SK-N-SH treated with all-trans-retinoic acid at 6 μM for 48 hours (cell line): ENCODE data around the gene TTPAL.

Experiments
- ATAC-seq: fragments of 200-7000 bp; cut with Tn5 transposase; 3 replicates; pipeline ENCODE4 v1.9.1; 2020; ENCODE audit warnings: mild to moderate bottlenecking, moderate library complexity
- ARNTL ChIP-seq: fragments of 450-650 bp; formaldehyde crosslinking; IDR thresholded peaks from 2 replicates; pipeline ENCODE4 v1.5.0; 2020; ENCODE audit warnings: low read depth, mild to moderate bottlenecking, moderate library complexity, borderline replicate concordance
- BACH2 ChIP-seq: fragments of 250-450 bp; sonication (Bioruptor Pico); IDR thresholded peaks from 2 replicates; pipeline ENCODE4 v1.9.0; 2021; ENCODE audit warnings: mild to moderate bottlenecking, borderline replicate concordance
- CSDC2 ChIP-seq: fragments of 250-450 bp; sonication (Bioruptor Pico); IDR thresholded peaks from 2 replicates; pipeline ENCODE4 v1.5.0; 2020; ENCODE audit warnings: mild to moderate bottlenecking, moderate library complexity
- ESRRG ChIP-seq: fragments of 250-450 bp; sonication (Bioruptor Pico); IDR thresholded peaks from 2 replicates; pipeline ENCODE4 v1.6.1; 2021; ENCODE audit warnings: mild to moderate bottlenecking
- GLIS3 ChIP-seq: fragments of 250-450 bp; sonication (Bioruptor Pico); IDR thresholded peaks from 2 replicates; pipeline ENCODE4 v1.5.0; 2020; ENCODE audit warnings: mild to moderate bottlenecking, moderate library complexity
- ISL1 ChIP-seq: fragments of 250-450 bp; sonication (Bioruptor Pico); IDR thresholded peaks from 2 replicates; pipeline ENCODE4 v2.1.2; 2022; ENCODE audit warnings: mild to moderate bottlenecking, moderate library complexity
- OSR1 ChIP-seq: fragments of 250-450 bp; sonication (Bioruptor Pico); IDR thresholded peaks from 2 replicates; pipeline ENCODE4 v1.8.0; 2022; ENCODE audit warnings: moderate library complexity, mild to moderate bottlenecking, inconsistent platforms
- PPARA ChIP-seq: fragments of 250-450 bp; sonication (Bioruptor Pico); IDR thresholded peaks from 2 replicates; pipeline ENCODE4 v1.5.0; 2020; ENCODE audit warnings: mild to moderate bottlenecking, borderline replicate concordance
- SNAI2 ChIP-seq: fragments of 250-450 bp; sonication (Bioruptor Pico); IDR thresholded peaks from 2 replicates; pipeline ENCODE4 v1.5.0; 2020; ENCODE audit warnings: mild to moderate bottlenecking, moderate library complexity
- TCF4 ChIP-seq: fragments of 250-450 bp; sonication (Bioruptor Pico); IDR thresholded peaks from 2 replicates; pipeline ENCODE4 v1.8.0; 2021; ENCODE audit warnings: mild to moderate bottlenecking, moderate library complexity, borderline replicate concordance
- TOX ChIP-seq: fragments of 250-450 bp; sonication (Bioruptor Pico); IDR thresholded peaks from 2 replicates; pipeline ENCODE4 v1.8.0; 2021; ENCODE audit warnings: mild to moderate bottlenecking, moderate library complexity, borderline replicate concordance
- ZC3H10 ChIP-seq: fragments of 250-450 bp; sonication (Bioruptor Pico); IDR thresholded peaks from 2 replicates; pipeline ENCODE4 v1.5.1; 2021; ENCODE audit warnings: mild to moderate bottlenecking, moderate library complexity
- ZFP3 ChIP-seq: fragments of 250-450 bp; sonication (Bioruptor Pico); IDR thresholded peaks from 2 replicates; pipeline ENCODE4 v1.5.0; 2020; ENCODE audit warnings: mild to moderate bottlenecking, moderate library complexity
- ZFP30 ChIP-seq: fragments of 450-650 bp; formaldehyde crosslinking; IDR thresholded peaks from 2 replicates; pipeline ENCODE4 v1.5.0; 2022; ENCODE audit warnings: mild to moderate bottlenecking, moderate library complexity
- ZNF565 ChIP-seq: fragments of 450-650 bp; formaldehyde crosslinking; conservative IDR thresholded peaks from 2 replicates; pipeline ENCODE4 v1.5.0; 2020; ENCODE audit warnings: low read depth, mild to moderate bottlenecking, moderate library complexity
- ZNF70 ChIP-seq: fragments of 450-650 bp; formaldehyde crosslinking; IDR thresholded peaks from 2 replicates; pipeline ENCODE4 v1.5.0; 2020; ENCODE audit warnings: mild to moderate bottlenecking, moderate library complexity
- ZNF8 ChIP-seq: fragments of 450-650 bp; formaldehyde crosslinking; IDR thresholded peaks from 2 replicates; pipeline ENCODE4 v1.5.0; 2020; ENCODE audit warnings: mild to moderate bottlenecking, moderate library complexity
- TF ChIP-seq, protein P1 (sequence below): fragments of 250-450 bp; sonication (Bioruptor Pico); IDR thresholded peaks from 2 replicates; pipeline ENCODE4 v1.5.0; 2020; ENCODE audit warnings: mild to moderate bottlenecking, moderate library complexity
- TF ChIP-seq, protein P2 (sequence below): fragments of 250-450 bp; sonication (Bioruptor Pico); IDR thresholded peaks from 2 replicates; pipeline ENCODE4 v1.5.1; 2021; ENCODE audit warnings: mild to moderate bottlenecking, moderate library complexity
- TF ChIP-seq, protein P3 (sequence below): fragments of 250-450 bp; sonication (Bioruptor Pico); IDR thresholded peaks from 2 replicates; pipeline ENCODE4 v1.8.0; 2021; ENCODE audit warnings: low read depth, mild to moderate bottlenecking, moderate library complexity, borderline replicate concordance
- TF ChIP-seq, protein P4 (sequence below): fragments of 250-450 bp; sonication (Bioruptor Pico); IDR thresholded peaks from 2 replicates; pipeline ENCODE4 v1.8.0; 2020; ENCODE audit warnings: mild to moderate bottlenecking, moderate library complexity, borderline replicate concordance
- TF ChIP-seq, protein P5 (sequence below): fragments of 250-450 bp; sonication (Bioruptor Pico); IDR thresholded peaks from 2 replicates; pipeline ENCODE4 v1.5.1; 2020; ENCODE audit warnings: low read depth, mild to moderate bottlenecking, moderate library complexity

Gene TTPAL

DNA sequence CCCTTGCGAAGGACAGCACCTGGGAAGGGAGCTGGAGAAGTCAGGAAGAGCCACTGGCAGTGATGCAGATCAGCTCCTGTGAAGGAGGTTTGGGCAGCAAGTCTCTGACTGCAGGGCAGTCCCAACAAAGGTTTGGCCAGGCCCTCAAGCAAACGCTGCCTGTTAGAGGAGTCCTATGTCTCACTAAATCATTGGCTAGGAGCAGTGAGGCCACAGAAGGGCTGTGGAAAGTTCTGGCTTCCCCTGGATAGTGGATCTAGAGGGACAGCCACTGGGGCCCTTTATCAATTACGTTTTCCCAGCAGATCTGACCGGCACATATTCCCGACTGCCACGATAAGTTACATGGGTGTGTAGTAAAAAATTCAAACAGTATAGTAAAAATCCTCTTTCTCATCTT lies 2.5 kb downstream of the TTPAL start:
- TF ChIP-seq ZC3H10 (CRISPR knock-in tag), result no peak
- TF ChIP-seq GLIS3 (CRISPR knock-in tag), result no peak
- TF ChIP-seq, protein P1, sequence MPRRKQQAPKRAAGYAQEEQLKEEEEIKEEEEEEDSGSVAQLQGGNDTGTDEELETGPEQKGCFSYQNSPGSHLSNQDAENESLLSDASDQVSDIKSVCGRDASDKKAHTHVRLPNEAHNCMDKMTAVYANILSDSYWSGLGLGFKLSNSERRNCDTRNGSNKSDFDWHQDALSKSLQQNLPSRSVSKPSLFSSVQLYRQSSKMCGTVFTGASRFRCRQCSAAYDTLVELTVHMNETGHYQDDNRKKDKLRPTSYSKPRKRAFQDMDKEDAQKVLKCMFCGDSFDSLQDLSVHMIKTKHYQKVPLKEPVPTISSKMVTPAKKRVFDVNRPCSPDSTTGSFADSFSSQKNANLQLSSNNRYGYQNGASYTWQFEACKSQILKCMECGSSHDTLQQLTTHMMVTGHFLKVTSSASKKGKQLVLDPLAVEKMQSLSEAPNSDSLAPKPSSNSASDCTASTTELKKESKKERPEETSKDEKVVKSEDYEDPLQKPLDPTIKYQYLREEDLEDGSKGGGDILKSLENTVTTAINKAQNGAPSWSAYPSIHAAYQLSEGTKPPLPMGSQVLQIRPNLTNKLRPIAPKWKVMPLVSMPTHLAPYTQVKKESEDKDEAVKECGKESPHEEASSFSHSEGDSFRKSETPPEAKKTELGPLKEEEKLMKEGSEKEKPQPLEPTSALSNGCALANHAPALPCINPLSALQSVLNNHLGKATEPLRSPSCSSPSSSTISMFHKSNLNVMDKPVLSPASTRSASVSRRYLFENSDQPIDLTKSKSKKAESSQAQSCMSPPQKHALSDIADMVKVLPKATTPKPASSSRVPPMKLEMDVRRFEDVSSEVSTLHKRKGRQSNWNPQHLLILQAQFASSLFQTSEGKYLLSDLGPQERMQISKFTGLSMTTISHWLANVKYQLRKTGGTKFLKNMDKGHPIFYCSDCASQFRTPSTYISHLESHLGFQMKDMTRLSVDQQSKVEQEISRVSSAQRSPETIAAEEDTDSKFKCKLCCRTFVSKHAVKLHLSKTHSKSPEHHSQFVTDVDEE (CRISPR knock-in tag), result no peak
- TF ChIP-seq, protein P2, sequence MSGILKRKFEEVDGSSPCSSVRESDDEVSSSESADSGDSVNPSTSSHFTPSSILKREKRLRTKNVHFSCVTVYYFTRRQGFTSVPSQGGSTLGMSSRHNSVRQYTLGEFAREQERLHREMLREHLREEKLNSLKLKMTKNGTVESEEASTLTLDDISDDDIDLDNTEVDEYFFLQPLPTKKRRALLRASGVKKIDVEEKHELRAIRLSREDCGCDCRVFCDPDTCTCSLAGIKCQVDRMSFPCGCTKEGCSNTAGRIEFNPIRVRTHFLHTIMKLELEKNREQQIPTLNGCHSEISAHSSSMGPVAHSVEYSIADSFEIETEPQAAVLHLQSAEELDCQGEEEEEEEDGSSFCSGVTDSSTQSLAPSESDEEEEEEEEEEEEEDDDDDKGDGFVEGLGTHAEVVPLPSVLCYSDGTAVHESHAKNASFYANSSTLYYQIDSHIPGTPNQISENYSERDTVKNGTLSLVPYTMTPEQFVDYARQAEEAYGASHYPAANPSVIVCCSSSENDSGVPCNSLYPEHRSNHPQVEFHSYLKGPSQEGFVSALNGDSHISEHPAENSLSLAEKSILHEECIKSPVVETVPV (CRISPR knock-in tag), result no peak
- TF ChIP-seq ESRRG, result no peak
- no peak for TF ChIP-seq ZNF70 (CRISPR knock-in tag)
- TF ChIP-seq SNAI2 (CRISPR knock-in tag), result no peak
- TF ChIP-seq CSDC2, result no peak
- TF ChIP-seq TOX (CRISPR knock-in tag), result no peak
- no peak for TF ChIP-seq ZFP30
- no peak for TF ChIP-seq ZFP3 (CRISPR knock-in tag)
- TF ChIP-seq TCF4 (CRISPR knock-in tag), result no peak
- TF ChIP-seq ZNF8, result no peak
- no peak for TF ChIP-seq ZNF565 (CRISPR knock-in tag)
- no peak for TF ChIP-seq BACH2
- TF ChIP-seq PPARA (CRISPR knock-in tag), result no peak
- no peak for ATAC-seq

DNA sequence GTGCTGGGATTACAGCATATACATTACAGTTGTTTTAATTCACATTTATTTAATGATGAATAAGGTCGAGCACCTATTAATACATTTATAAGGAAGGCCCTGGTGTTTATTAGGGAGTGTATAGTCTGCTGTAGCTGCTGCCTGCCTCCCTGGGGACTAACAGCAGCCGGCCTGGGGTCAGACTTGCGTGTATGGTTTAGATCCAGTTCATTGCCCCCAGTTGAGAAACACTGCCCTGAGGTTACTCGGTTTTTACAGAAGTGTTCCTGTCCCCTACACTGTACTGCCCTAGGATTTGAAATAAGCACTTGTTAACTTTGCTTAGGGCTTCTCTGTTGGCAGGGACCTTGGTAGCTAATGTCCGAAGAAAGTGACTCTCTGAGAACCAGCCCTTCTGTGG lies 4.0 kb downstream of the TTPAL start:
- no peak for ATAC-seq
- TF ChIP-seq, protein P2 (CRISPR knock-in tag), result no peak
- TF ChIP-seq ZNF70 (CRISPR knock-in tag), result no peak
- TF ChIP-seq, protein P3, sequence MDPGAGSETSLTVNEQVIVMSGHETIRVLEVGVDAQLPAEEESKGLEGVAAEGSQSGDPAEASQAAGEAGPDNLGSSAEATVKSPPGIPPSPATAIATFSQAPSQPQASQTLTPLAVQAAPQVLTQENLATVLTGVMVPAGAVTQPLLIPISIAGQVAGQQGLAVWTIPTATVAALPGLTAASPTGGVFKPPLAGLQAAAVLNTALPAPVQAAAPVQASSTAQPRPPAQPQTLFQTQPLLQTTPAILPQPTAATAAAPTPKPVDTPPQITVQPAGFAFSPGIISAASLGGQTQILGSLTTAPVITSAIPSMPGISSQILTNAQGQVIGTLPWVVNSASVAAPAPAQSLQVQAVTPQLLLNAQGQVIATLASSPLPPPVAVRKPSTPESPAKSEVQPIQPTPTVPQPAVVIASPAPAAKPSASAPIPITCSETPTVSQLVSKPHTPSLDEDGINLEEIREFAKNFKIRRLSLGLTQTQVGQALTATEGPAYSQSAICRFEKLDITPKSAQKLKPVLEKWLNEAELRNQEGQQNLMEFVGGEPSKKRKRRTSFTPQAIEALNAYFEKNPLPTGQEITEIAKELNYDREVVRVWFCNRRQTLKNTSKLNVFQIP, result no peak
- TF ChIP-seq, protein P4, sequence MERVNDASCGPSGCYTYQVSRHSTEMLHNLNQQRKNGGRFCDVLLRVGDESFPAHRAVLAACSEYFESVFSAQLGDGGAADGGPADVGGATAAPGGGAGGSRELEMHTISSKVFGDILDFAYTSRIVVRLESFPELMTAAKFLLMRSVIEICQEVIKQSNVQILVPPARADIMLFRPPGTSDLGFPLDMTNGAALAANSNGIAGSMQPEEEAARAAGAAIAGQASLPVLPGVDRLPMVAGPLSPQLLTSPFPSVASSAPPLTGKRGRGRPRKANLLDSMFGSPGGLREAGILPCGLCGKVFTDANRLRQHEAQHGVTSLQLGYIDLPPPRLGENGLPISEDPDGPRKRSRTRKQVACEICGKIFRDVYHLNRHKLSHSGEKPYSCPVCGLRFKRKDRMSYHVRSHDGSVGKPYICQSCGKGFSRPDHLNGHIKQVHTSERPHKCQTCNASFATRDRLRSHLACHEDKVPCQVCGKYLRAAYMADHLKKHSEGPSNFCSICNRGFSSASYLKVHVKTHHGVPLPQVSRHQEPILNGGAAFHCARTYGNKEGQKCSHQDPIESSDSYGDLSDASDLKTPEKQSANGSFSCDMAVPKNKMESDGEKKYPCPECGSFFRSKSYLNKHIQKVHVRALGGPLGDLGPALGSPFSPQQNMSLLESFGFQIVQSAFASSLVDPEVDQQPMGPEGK, result no peak
- TF ChIP-seq TOX (CRISPR knock-in tag), result no peak
- TF ChIP-seq, all 23 proteins: peak for 0

DNA sequence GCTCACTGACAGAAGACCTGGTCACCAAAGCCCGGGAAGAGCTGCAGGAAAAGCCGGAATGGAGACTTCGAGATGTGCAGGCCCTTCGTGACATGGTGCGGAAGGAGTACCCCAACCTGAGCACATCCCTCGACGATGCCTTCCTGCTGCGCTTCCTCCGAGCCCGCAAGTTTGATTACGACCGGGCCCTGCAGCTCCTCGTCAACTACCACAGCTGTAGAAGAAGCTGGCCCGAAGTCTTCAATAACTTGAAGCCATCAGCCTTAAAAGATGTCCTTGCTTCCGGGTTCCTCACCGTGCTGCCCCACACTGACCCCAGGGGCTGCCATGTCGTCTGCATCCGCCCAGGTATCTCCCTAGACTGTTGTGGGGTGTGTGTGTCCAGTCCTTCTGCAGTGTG lies 4.4 kb downstream of the TTPAL start:
- no peak for TF ChIP-seq ARNTL (CRISPR knock-in tag)
- no peak for TF ChIP-seq BACH2
- no peak for TF ChIP-seq ZC3H10 (CRISPR knock-in tag)
- no peak for TF ChIP-seq OSR1 (CRISPR knock-in tag)
- TF ChIP-seq, protein P5, sequence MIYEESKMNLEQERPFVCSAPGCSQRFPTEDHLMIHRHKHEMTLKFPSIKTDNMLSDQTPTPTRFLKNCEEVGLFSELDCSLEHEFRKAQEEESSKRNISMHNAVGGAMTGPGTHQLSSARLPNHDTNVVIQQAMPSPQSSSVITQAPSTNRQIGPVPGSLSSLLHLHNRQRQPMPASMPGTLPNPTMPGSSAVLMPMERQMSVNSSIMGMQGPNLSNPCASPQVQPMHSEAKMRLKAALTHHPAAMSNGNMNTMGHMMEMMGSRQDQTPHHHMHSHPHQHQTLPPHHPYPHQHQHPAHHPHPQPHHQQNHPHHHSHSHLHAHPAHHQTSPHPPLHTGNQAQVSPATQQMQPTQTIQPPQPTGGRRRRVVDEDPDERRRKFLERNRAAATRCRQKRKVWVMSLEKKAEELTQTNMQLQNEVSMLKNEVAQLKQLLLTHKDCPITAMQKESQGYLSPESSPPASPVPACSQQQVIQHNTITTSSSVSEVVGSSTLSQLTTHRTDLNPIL (CRISPR knock-in tag), result no peak
- TF ChIP-seq ZNF70 (CRISPR knock-in tag), result no peak
- TF ChIP-seq PPARA (CRISPR knock-in tag), result no peak
- TF ChIP-seq ESRRG, result no peak
- TF ChIP-seq SNAI2 (CRISPR knock-in tag), result no peak
- TF ChIP-seq ZFP30, result no peak
- TF ChIP-seq, protein P3, result no peak
- no peak for TF ChIP-seq ZNF8
- TF ChIP-seq CSDC2, result no peak
- TF ChIP-seq ISL1 (CRISPR knock-in tag), result no peak
- ATAC-seq, result no peak
